ENCODE data around the gene POT1.
"Not testable (repeated sequence)": the region's sequence is repeated elsewhere in the genome, so short reads cannot be mapped to it uniquely, and the experiment has no call there.

Gene POT1, protein sequence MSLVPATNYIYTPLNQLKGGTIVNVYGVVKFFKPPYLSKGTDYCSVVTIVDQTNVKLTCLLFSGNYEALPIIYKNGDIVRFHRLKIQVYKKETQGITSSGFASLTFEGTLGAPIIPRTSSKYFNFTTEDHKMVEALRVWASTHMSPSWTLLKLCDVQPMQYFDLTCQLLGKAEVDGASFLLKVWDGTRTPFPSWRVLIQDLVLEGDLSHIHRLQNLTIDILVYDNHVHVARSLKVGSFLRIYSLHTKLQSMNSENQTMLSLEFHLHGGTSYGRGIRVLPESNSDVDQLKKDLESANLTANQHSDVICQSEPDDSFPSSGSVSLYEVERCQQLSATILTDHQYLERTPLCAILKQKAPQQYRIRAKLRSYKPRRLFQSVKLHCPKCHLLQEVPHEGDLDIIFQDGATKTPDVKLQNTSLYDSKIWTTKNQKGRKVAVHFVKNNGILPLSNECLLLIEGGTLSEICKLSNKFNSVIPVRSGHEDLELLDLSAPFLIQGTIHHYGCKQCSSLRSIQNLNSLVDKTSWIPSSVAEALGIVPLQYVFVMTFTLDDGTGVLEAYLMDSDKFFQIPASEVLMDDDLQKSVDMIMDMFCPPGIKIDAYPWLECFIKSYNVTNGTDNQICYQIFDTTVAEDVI

DNA sequence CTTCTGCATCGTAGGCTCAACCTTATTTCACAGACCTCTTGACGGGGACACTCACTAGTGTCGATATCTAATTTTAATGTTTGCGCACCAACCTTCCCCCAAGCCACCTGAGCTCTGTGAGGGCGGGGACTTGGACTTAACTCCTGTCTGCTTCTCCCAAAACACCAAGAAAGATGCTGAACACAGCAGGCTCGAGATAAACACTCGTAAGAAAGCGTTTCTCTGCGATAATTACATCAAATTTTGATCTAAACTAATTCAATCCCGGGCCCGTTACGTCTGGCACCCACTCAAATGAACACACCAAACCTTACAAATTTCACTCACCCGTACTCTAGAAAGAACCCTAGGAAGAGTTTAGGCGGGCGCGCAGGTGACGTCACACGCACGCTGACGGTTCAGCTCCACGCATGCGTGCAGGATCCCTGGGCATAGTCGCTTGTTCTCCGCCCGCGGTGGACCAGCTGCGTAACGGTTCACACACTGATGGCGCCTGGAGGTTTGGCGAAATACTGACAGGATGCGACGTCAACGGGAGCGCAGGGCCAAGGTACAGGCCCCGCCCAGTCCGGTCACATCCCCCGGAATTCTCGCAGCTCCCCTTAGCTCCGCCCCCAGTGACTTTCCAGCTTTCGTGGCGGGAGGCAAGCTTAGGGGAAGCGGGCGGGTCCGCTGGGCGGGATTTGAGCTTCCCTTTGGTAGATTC, at the start of gene POT1:
Gene POT1 (minus strand): TSS at position 359 of the 706 bp plus-strand sequence. CDS start 32,652 bp downstream, outside the sequence.
- DNase-seq (ENCODE audit: low read depth in 3 of 3): peak; percentile 93 to 97 (median 96)

DNA sequence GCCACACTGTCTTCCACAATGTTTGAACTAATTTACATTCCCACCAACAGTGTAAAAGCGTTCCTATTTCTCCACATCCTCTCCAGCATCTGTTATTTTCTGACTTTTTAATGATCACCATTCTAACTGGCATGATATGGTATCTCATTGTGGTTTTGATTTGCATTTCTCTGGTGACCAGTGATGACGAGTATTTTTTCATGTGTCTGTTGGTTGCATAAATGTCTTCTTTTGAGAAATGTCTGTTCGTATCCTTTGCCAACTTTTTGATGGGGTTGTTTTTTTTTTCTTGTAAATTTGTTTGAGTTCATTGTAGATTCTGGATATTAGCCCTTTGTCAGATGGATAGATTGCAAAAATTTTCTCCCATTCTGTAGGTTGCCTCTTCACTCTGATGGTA, 45.5 kb upstream of the POT1 start:
- DNase-seq (ENCODE audit: low read depth in 3 of 3): not testable (repeated sequence)

DNA sequence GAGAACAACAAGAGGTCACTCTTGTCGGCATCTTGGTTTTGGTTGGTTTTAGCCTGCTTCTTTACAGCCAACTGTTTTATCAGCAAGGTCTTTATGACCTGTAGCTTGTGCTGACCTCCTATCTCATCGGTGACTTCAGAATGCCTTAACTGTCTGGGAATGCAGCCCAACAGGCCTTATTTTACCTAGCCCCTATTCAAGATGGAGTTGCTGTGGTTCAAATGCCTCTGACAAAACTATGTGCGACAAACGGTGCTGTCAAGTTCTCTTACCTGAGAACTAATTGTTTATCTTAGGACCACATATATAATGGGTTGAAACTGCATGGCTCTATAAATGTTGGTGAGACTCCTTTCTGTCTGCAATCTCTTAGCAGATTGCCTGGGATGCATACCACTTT, 35.9 kb upstream of the POT1 start:
- DNase-seq (ENCODE audit: low read depth in 3 of 3): no peak

DNA sequence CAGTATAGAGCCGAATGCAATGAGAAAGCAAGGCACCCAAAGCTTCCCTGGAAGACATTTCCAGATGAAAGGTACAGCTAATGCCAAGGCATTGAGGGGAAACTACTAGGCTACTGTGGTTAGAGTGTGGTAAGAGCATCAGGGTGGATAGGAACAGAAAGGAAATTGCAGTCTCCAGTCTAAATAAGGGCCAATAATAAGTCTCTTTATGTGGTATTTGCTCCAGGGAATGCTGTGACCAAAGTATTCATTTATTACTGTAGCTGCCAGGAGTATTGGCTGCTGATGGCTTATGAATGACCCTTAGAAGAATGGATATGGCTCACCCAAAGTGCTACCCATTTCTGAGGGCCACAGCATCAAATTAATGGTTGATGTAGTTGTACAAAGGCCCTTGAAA, 30.1 kb upstream of the POT1 start:
- DNase-seq (ENCODE audit: low read depth in 3 of 3): no peak

DNA sequence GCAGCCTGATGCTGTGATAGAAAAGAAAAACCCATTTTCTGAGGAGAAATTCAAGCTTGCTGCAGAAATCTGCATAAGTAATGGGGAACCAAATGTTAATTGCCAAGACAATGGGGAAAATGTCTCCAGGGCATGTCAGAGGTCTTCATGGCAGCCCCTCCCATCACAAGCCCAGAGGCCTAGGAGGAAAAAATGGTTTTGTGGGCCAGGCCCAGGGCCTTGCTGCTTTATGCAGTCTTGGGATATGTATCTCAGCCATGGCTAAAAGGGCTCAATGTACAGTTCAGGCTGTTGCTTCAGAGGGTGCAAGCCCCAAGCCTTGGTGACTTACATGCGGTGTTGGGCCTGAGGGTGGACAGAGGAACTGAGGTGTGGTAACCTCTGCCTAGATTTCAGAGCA, 28.3 kb upstream of the POT1 start:
- DNase-seq (ENCODE audit: low read depth in 3 of 3): not testable (repeated sequence)

DNA sequence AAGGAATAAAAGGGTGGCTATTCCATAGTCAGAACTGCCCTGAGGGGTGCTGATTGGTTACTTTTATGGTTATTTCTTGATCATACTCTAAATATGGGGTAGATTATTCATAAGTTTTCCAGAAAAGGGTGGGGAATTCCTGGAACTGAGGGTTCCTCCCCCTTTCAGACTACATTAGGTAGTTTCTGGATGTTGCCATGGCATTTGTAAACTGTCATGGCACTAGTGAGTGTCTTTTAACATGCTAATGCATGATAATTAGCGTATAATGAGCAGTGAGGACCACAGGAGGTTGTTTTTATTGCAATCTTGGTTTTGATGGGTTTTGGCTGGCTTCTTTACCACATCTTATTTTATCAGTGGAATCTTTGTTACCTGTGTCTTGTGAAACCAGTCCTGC, 26.5 kb upstream of the POT1 start:
- no peak for DNase-seq (ENCODE audit: low read depth in 3 of 3)

DNA sequence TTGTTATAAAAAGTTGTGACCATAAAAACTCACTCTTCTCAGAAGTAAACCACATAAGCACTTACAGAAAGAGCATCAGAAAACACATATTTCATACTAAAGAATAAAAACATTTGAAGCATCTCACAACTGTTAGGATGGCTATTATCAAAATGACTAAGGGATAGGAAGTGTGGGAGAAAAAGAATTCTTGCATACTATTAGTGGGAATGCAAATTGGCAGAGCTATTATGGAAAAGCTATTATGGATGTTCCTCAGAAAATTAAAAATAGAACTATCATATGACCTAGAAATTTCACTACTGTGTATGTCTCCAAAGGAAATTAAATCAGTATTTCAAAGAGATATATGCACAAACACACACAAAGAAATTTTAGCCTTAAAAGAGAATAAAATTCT, 25.2 kb upstream of the POT1 start:
- no peak for DNase-seq (ENCODE audit: low read depth in 3 of 3)

DNA sequence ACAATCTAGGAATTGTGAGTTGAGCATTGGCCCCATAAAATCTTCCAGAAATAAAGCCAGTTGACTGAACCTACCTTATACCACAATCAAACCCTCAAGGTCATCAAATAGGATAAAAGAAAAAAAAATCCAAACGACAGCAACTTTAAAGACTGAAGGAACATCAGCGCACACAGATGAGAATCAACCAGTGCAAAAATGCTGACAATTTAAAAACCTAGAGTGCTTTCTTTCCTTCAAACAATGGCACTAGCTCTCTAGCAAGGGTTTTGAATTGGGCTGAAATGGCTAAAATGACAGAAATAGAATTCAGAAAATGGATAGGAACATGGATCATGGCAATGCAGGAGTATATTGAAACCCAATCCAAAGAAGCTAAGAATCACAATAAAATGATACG, 16.1 kb upstream of the POT1 start:
- no peak for DNase-seq (ENCODE audit: low read depth in 3 of 3)

DNA sequence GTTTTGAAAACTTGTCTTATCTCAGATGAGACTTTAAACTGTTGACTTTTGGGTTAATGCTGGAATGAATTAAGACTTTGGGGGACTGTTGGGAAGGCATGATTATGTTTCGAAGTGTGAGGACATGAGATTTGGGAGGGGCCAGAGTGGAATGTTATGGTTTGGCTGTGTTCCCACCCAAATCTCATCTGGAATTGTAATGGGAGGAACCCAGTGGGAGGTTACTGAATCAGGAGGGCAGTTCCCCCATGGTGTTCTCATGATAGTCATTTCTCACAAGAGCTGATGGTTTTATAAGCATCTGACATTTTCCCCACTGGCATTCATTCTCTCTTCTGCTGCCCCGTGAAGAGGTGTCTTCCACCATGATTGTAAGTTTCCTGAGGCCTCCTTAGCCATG, 13.8 kb upstream of the POT1 start:
- no peak for DNase-seq (ENCODE audit: low read depth in 3 of 3)

DNA sequence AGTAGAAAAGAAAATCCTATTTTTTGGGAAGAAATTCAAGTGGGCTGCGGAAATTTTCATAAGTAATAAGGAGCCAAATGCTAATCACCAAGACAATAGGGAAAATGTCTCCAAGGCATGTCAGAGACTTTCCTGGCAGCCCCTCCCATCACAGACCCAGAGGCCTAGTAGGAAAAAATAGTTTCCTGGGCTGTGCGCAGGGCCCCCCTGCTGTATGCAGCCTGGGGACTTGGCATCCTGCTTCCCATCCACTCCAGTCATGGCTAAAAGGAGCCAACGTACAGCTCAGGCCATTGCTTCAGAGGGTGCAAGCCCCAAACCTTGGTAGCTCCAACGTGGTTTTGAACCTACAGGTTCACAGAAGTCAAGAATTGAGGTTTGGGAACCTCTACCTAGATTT, 12.8 kb upstream of the POT1 start:
- DNase-seq (ENCODE audit: low read depth in 3 of 3): no peak

DNA sequence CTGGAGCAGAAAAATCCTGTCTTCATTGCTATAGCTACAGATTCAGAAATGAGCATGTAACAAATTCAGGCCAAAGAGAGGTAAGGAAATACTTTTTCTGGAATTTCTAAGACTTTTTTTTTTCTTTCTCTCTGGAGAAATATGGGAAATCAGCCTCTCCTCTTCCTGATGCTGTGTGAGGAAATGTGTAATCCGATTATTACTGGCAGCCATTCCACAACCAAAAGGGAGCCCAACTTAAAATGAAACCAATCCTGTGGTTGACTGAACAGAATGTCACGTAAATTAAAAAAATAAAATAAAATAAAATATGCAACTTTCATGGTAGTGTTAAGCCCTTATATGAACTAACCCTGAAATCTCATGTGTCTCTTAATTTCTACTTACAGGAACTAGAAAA, 10.7 kb upstream of the POT1 start:
- DNase-seq (ENCODE audit: low read depth in 3 of 3): no peak

DNA sequence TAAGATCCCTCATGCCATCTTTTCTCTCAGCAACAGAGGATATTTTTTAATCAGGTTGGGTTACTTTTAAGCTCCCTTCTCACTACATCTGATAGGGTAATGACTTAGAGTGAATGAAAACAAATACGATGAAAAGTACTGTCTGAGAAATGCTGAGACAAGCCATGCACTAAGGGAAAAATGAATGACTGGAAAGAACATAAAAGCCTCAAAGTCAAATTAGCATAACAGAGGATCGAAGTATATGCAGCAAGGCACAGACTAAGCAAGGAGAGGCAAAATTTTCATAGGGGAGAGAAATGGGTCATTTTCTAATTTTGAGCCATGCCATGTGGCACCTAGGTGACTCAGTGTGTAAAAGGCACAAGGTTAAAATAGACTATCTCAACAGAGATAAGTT, 8.5 kb upstream of the POT1 start:
- DNase-seq (ENCODE audit: low read depth in 3 of 3): no peak

DNA sequence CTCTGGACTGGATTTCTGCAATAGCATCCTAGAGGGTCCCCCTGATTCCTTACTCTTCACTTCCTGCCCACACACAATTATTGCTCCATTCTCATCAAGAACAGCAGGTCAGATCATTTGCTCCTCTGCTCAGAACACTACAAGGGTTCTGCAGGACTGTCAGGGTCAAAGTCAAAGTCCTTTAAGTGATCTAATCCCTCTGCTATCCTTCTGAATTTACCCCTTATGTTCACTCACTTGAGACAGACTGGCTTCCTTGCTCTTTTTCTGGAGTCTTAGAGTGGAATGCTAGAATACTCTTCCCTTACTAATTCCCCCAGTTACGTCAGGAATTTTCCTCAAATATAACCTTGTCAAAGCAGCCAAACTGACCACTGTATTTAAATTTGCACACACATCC, 7.5 kb upstream of the POT1 start:
- DNase-seq (ENCODE audit: low read depth in 3 of 3): no peak

DNA sequence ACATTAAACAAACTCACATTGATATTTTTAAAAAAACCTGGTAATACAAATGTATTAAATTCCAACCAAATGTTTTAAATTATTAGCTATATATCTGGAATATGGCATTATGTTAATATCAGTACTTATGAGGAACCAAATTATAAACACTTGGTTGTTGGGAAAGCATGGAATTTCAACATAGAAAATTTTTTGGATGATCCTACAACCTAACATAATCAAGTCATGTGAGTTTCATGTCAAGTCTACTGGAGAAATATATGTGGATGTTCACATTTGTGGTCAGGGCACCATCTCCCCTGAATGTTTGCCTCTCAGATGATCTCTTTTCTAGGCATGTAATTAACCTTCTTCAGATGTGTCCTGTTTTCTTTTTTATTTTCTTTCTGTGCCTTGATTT, 5.2 kb upstream of the POT1 start:
- no peak for DNase-seq (ENCODE audit: low read depth in 3 of 3)

DNA sequence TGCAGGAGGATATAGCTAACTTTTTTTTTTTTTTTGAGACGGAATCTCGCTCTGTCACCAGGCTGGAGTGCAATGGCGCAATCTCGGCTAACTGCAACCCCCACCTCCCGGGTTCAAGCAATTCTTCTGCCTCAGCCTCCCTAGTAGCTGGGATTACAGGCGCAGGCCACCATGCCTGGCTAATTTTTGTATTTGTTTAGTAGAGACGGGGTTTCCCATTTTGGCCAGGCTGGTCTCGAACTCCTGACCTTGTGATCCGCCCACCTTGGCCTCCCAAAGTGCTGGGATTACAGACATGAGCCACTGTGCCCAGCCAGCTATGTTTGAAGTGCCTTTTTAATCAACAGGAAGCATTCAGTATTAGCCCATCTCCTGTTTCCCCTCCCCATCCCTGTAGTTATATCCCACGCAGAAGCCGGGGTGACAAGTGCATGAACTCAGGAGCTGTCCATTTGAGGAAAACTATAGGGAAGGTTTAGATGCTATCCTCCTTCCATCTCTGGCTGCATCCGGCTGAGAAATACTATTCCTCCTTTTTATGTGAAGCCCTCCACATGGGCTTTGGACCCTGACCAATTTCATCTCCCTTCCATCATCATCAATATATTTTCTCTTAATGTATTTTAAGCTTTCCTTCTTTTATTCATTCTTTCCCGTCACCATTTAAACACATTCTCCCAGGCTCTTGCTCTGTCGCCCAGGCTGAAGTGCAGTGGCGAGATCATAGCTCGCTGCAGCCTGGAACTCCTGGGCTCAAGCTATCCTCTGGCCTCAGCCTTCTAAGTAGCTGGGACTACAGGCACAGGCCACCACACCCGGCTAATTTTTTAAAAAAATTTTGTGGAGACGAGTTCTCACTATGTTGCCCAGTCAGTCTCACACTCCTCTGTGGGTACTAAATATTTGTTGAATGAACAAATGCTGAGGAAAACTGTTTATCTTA, 1.3 kb upstream of the POT1 start:
- no peak for DNase-seq (ENCODE audit: low read depth in 3 of 3)

DNA sequence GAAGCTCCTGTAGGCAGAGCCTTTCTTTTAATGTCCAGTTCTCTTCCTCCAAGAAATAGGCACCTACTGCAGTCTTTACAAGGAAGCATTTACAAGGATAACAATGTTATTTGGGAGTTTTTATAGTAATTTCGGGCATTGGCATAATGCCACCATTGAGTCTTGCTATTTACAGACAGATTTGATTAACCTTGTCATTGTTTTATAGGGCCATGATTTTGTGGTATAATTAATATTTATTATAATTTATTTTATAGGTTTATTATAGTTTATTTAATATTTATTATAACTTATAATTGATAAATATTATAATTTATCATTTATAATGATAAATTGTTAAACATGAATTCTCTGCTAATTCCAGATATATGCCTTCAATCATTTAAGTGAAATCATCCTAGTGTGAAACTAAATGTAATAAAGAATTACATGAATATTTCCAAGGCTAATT, 573 bp upstream of the POT1 start:
- no peak for DNase-seq (ENCODE audit: low read depth in 3 of 3)

DNA sequence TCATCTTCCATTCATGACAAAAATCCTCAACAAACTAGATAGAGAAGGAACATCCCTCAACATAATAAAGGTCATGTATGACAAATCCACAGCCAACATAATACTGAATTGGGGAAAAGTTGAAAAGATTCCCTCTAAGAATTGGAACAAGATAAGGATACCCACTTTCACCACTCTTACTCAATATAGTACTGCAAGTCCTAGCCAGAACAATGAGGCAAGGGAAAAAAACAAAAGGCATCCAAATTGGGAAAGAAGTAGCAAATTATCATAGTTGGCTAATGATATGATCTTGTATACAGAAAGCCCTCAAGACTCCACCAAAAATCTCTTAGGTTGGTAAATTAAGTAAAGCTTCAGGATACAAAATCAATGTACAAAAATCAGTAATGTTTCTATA, 4.7 kb downstream of the POT1 start:
- no peak for DNase-seq (ENCODE audit: low read depth in 3 of 3)

DNA sequence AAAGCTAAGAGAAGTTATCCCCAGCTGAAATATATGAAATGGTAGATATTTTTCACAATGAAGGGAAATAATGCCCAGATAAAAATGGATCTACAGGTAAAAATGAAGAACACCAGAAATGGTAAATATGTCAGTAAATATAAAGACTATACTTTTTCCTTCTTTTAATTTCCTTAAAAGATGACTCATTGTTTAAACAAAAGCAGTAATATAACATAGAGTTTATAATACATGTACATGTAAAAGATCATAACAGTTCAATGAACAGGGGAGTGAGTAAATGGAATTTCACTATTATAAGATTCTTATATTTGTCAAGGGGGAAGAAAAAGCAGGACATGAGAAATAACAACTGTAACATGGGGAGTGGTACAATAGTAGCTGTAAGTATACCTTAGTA, 7.4 kb downstream of the POT1 start:
- DNase-seq (ENCODE audit: low read depth in 3 of 3): no peak

DNA sequence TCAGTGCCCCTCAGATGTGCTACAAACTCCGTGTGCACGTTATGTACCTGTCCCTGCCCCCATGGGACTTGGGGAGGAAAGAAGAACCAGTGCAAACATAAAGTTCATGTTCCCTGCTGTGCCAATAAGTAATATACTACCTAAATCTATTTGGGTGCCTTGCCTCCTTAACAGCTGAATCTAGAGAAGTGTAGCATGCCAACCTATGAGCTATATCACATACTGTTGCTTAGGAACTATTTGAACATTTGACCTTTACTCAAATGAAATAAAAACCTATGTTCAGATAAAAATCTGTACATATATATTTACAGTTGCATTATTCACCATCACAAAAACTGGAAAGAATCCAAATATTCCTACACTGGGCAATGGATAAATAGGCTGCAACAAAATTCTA, 9.8 kb downstream of the POT1 start:
- DNase-seq (ENCODE audit: low read depth in 3 of 3): no peak

DNA sequence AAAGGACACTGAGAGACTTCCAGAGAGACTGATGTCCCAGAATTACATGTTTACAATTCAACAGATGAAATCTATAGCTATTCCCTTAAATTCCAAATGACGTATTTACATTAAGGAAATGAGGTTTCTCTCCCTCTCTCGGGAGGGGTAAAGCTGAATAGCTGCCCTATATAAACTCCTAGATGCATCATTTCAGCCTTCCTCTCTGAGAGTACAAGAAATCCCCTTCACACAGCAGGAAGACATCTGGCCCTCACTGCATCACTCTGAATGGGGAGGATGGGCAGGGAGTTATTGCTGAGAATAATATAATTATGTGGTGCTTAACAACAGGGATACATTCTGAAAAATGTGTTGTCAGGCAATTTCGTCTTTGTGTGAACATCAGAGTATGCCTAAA, 11.0 kb downstream of the POT1 start:
- DNase-seq (ENCODE audit: low read depth in 3 of 3): no peak

DNA sequence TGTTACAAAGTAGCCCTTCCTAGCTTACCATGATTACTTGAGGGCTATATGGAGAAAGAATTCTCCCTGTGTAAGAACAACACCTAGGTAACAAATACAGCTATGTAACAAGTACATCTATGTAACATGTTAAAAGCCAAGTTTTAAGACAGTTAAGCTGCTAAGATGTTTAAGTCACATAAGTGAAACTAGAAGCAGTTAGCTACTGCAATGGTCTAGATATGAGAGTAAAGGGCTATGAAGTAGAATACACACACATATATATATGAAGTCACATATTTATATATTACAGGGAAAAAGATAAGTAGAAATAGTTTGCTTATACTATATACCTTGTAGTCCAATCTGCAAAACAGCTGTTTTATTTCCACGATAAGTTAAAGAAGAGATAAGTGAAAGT, 14.4 kb downstream of the POT1 start:
- no peak for DNase-seq (ENCODE audit: low read depth in 3 of 3)

DNA sequence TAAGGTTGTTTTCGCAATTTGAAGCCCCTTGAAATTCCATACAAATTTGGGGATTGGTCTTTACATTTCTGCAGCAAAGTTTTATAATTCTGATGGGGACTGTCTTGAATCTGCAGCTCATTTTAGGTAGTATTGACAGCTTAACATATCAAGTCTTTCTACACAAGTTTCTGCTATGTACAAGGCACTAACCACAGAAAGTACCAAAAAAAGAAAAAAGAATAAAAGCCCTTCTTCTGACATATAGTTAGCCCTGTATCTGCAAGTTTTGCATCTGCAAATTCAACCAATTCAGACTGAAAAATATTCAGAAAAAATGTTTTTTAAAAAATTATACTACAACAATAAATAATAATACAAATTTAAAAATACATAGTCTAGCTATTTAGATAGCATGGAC, 15.3 kb downstream of the POT1 start:
- DNase-seq (ENCODE audit: low read depth in 3 of 3): no peak

All from stimulated activated CD4-positive, alpha-beta T cell treated with anti-CD3 and anti-CD28 coated beads, TNF-alpha, amount 100 ng/mL, for 48 hours (primary cell).